IMR-90 (cell line): ENCODE results near the gene SKA3. TPM values are rescaled to one million over a fixed set of nuclear protein-coding genes. Genes with fewer than 3 reads are reported as not detected.

Experiments
- BHLHE40 ChIP-seq: fragments of 150-350 bp; IDR thresholded peaks from 2 replicates; pipeline ENCODE4 v1.6.1; 2016; ENCODE audit warnings: mild to moderate bottlenecking, low read depth, low read length
- CHD1 ChIP-seq: IDR thresholded peaks from 2 replicates; pipeline ENCODE4 v1.6.1; 2012; ENCODE audit warnings: low read depth, low read length, improper control_type of control experiment
- microRNA-seq, 2 experiments: library from miRNA; stranded (forward) in 1 of 2; unstranded in 1 of 2; fragments of 10-50 nt in 1 of 2; fragments of <30 nt in 1 of 2; gene quantifications in 1 of 2; microRNA quantifications in 1 of 2; one replicate each; pipeline versions ENCODE3 to v1.1.0; 2013 to 2020; ENCODE audit not compliant: insufficient read depth in 1 of 2, insufficient read length in 1 of 2, unreplicated experiment in 1 of 2
- polyA plus RNA-seq, 3 experiments: library from polyadenylated mRNA; depleted of rRNA; stranded (reverse); fragments of >200 nt; gene quantifications; 2 replicates each; pipeline ENCODE4 v1.2.3, GENCODE V29; 2012; ENCODE audit warnings: low replicate concordance in 1 of 3
- small RNA-seq, 5 experiments: library from RNA; depleted of rRNA; stranded (forward); fragments of <200 nt; gene quantifications; one replicate each; pipeline ENCODE3, GENCODE V24; 2012
- total RNA-seq: library from RNA; depleted of rRNA; stranded (reverse); fragments of >200 nt; gene quantifications from 2 replicates; pipeline ENCODE4 v1.2.3, GENCODE V29; 2012; rRNA removed

SKA3 gene
- total and polyA plus RNA-seq, 2 of the 4 experiments (the other 2 are of a cell fraction) = 11.7 to 15.6 TPM

GRCh38 chr13:21104199-21105019, 71.9 kb downstream of the SKA3 start (continued):
- TF ChIP-seq CHD1 = no peak
- TF ChIP-seq BHLHE40 = no peak

Small RNA genes lying within 50 kb of the gene (microRNA-seq; reads per million reads assigned to microRNA genes)
- not detected for gene AL158032.1 (ENCODE audit: insufficient read depth, insufficient read length)
- not detected for gene RF00086 (ENCODE audit: insufficient read depth, insufficient read length)
- not detected for gene RF02116 (ENCODE audit: insufficient read depth, insufficient read length)

Small RNA genes lying within 50 kb of the gene (small RNA-seq; reads per million reads assigned to genes)
- gene AL158032.1 (0 reads per million in 5 experiments), gene RF00086 (0 reads per million in 5 experiments), gene RF02116 (0 reads per million in 5 experiments)

Other genes with a start within 250 kb of the SKA3 start
- gene LATS2, start 115.0 kb downstream of the SKA3 start, total RNA-seq = 12.7 and 16.4 TPM in 2 replicates
- gene LATS2, start 115.0 kb downstream of the SKA3 start, polyA plus RNA-seq (2012; rRNA removed) = 22.4 and 36.9 TPM in 2 replicates
- gene SAP18, start 36.4 kb downstream of the SKA3 start, total RNA-seq = 37.6 and 75.0 TPM in 2 replicates
- gene SAP18, start 36.4 kb downstream of the SKA3 start, polyA plus RNA-seq (2012; rRNA removed) = 69.5 and 72.3 TPM in 2 replicates
- gene MRPL57, start 106 bp upstream of the SKA3 start, total RNA-seq = 5.3 and 7.0 TPM in 2 replicates
- gene MRPL57, start 106 bp upstream of the SKA3 start, polyA plus RNA-seq (2012; rRNA removed) = 8.0 and 14.2 TPM in 2 replicates